ENCODE measurements around the gene DNAH17.

DNA sequence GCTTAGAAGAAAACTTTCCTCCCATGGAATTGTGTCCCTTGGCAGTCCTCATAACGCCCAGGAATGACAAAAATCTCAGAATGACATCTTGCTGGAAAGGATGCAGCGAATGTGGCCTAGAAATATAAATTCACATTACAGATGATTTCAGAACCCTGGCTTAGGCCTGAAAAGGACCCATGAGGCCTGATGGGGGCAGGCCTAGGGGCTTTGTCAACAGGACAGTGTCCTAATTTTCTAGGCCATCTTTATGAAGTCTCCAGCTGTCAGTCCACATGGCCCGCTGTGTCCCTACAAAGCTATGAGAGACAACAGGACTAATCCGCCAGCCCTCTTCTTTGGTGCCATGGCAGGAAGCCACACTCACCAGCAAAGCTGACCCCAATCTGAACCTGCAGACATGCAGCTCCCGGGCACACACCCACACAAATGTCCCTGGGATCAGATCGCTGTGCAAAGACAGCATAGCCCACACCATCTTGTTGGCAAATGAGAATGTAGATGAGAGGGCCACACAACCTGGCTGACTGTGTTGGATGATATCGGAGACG is 40.4 kb upstream of the DNAH17 start:
- TF ChIP-seq, protein P1, sequence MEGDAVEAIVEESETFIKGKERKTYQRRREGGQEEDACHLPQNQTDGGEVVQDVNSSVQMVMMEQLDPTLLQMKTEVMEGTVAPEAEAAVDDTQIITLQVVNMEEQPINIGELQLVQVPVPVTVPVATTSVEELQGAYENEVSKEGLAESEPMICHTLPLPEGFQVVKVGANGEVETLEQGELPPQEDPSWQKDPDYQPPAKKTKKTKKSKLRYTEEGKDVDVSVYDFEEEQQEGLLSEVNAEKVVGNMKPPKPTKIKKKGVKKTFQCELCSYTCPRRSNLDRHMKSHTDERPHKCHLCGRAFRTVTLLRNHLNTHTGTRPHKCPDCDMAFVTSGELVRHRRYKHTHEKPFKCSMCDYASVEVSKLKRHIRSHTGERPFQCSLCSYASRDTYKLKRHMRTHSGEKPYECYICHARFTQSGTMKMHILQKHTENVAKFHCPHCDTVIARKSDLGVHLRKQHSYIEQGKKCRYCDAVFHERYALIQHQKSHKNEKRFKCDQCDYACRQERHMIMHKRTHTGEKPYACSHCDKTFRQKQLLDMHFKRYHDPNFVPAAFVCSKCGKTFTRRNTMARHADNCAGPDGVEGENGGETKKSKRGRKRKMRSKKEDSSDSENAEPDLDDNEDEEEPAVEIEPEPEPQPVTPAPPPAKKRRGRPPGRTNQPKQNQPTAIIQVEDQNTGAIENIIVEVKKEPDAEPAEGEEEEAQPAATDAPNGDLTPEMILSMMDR (IDR thresholded peaks at IDR 0.05) = no peak
- no peak for TF ChIP-seq EZH2 (IDR thresholded peaks at IDR 0.05)
- no peak for TF ChIP-seq EZH2phosphoT487 (IDR thresholded peaks at IDR 0.05)
